ENCODE results near the gene MRPS11. TPM values are rescaled to one million over a fixed set of nuclear protein-coding genes. Genes with fewer than 3 reads are reported as not detected.

MRPS11 gene
- total and polyA plus RNA-seq, 2 of the 8 experiments (the other 6 are each of a cell fraction or from before 2014, with no cell fraction given): 41.4 to 59.2 TPM

DNA sequence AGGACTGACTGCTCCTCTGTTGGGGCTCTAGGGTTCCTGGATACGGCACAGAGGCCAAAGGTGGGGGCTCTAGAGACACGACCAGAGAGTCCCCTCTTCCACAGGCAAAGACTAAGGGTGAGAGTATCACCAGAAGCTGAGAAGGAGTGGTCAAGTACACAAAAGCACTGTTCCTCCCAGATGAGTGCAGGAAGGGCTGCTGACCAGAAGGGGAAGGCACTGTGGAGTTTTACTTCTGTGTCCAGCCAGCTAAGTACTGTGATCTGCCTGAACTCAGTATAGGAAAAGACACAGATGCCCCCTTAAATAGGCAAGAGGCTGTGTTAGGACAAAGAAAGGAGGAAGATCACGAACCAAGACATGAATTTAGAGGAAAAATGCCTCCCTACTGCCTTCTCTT lies 11.7 kb downstream of the MRPS11 start:
- POLR2A ChIA-PET (ENCODE audit: partially characterized antibody): interaction anchor here (0.9 to 4.4 kb wide), 10 partner anchors 10 to 149 kb away, joined by 3 to 25 read pairs (median 4); partner anchors contain the start of genes MRPL46 and MRPS11
- no peak for FAIRE-seq

More for the DNA sequence above, 11.7 kb downstream of the MRPS11 start:
- no peak for DNase-seq (ENCODE audit: low read depth in 1 of 2, low spot score in 2 of 2)
- H3K4me1 ChIP-seq (replicated peaks in 1 of 4; ENCODE audit: control insufficient read depth in 3 of 4, insufficient read depth in 4 of 4, low read length in 3 of 4): peaks cover 0 to 2% (median under 1%) of the 10 kb centered on the region in 4 experiments; a peak in 2 of 7 replicates
- no peak overlapping the region for H3K56ac ChIP-seq (replicated peaks; ENCODE audit: insufficient read length, low read depth, low read length)
- H3K4me2 ChIP-seq (ENCODE audit: insufficient read depth in 1 of 2, low read depth in 2 of 2, low read length in 2 of 2): no peak overlapping the region
- no peak overlapping the region for H4K5ac ChIP-seq (ENCODE audit: insufficient read length, low read depth, low read length)
- peaks cover 0 to 3% of the 10 kb centered on the region in 2 experiments for H4K20me1 ChIP-seq (replicated peaks in 1 of 2; ENCODE audit: control insufficient read depth in 1 of 2, insufficient read depth in 2 of 2, low read length in 2 of 2)
- no peak overlapping the region for H2BK120ac ChIP-seq (replicated peaks; ENCODE audit: low read depth, low read length)
- H3K9me3 ChIP-seq (ENCODE audit: insufficient read depth in 2 of 2, low read depth in 1 of 2, low read length in 1 of 2): no peaks in the 10 kb centered on the region
- 83% methylated on average over 3 of the region's 3 CpGs; no CpG with 5 or more reads in 1 of the 2 experiments for whole genome bisulfite sequencing, 2 experiments (ENCODE audit: extremely low coverage in 1 of 2, insufficient coverage in 1 of 2, insufficient read length in 1 of 2, insufficient replicate concordance in 2 of 2, low coverage in 1 of 2, low lambda C conversion rate in 2 of 2, missing lambda C conversion rate in 1 of 2)
- H2BK12ac ChIP-seq (ENCODE audit: low read depth, low read length): no peak overlapping the region
- no peak overlapping the region; the same call in 1 of the 2 replicates for H4K8ac ChIP-seq (ENCODE audit: extremely low read depth, insufficient read depth, low read length)
- no peaks in the 10 kb centered on the region; a peak in 1 of 7 replicates for H3K27me3 ChIP-seq (replicated peaks in 1 of 4; ENCODE audit: control insufficient read depth in 3 of 4, extremely low read depth in 1 of 4, insufficient read depth in 3 of 4, low read length in 3 of 4)
- H3K18ac ChIP-seq (ENCODE audit: extremely low read depth, low read length): no peak overlapping the region
- no peaks in the 10 kb centered on the region; the same call in 1 of the 2 replicates for H3K79me1 ChIP-seq (ENCODE audit: low read depth, low read length)
- no peaks in the 10 kb centered on the region for H3K23me2 ChIP-seq (ENCODE audit: low read depth, low read length)
- H3K4ac ChIP-seq (replicated peaks; ENCODE audit: insufficient read length, low read depth, low read length): no peak overlapping the region
- no peak overlapping the region for H2BK15ac ChIP-seq (ENCODE audit: low read length)
- TF ChIP-seq BRCA1 (IDR thresholded peaks at IDR 0.05; ENCODE audit: low read depth, low read length): no peak
- TF ChIP-seq, protein P1, sequence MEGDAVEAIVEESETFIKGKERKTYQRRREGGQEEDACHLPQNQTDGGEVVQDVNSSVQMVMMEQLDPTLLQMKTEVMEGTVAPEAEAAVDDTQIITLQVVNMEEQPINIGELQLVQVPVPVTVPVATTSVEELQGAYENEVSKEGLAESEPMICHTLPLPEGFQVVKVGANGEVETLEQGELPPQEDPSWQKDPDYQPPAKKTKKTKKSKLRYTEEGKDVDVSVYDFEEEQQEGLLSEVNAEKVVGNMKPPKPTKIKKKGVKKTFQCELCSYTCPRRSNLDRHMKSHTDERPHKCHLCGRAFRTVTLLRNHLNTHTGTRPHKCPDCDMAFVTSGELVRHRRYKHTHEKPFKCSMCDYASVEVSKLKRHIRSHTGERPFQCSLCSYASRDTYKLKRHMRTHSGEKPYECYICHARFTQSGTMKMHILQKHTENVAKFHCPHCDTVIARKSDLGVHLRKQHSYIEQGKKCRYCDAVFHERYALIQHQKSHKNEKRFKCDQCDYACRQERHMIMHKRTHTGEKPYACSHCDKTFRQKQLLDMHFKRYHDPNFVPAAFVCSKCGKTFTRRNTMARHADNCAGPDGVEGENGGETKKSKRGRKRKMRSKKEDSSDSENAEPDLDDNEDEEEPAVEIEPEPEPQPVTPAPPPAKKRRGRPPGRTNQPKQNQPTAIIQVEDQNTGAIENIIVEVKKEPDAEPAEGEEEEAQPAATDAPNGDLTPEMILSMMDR (IDR thresholded peaks at IDR 0.05; ENCODE audit: control extremely low read depth in 1 of 3, insufficient read depth in 1 of 3, low read depth in 1 of 3, low read length in 3 of 3): peak in 1 of 3 experiments; percentile 21; a peak in 1 of 4 replicates
- no peak overlapping the region for H3K23ac ChIP-seq (ENCODE audit: insufficient read length)
- H2BK20ac ChIP-seq (ENCODE audit: low read length): no peak overlapping the region
- H2AFZ ChIP-seq (ENCODE audit: low read length): no peak overlapping the region
- H3K27ac ChIP-seq (ENCODE audit: low read depth, low read length): no peak overlapping the region
- peaks cover 2 to 15% (median 9%) of the 10 kb centered on the region in 4 experiments; a peak in 5 of 8 replicates for H3K36me3 ChIP-seq (ENCODE audit: control insufficient read depth in 2 of 4, insufficient read depth in 4 of 4, low read length in 3 of 4)
- no peak overlapping the region for H3K4me3 ChIP-seq (ENCODE audit: extremely low read depth in 1 of 4, insufficient read depth in 2 of 4, low read depth in 3 of 4, low read length in 4 of 4)
- no peak overlapping the region for H3K14ac ChIP-seq (ENCODE audit: insufficient read length)
- no peak overlapping the region for H3K9ac ChIP-seq (replicated peaks in 1 of 4; ENCODE audit: extremely low read depth in 1 of 4, low read depth in 3 of 4, low read length in 3 of 4)
- no peak overlapping the region for H4K91ac ChIP-seq (replicated peaks; ENCODE audit: insufficient read length, low read length)
- H3K79me2 ChIP-seq (ENCODE audit: control insufficient read depth in 1 of 2, insufficient read depth in 2 of 2, low read length in 2 of 2): no peaks in the 10 kb centered on the region
- H2BK5ac ChIP-seq (ENCODE audit: low read depth, low read length): no peak overlapping the region
- H2AK5ac ChIP-seq (ENCODE audit: low read depth, low read length): no peak overlapping the region
- CTCF ChIA-PET (ENCODE audit: partially characterized antibody): interaction anchor here (0.9 to 5.2 kb wide), 11 partner anchors 8 to 232 kb away, joined by 3 to 32 read pairs (median 4); partner anchors contain the start of genes MRPL46 and MRPS11

Data from H1 (cell line).